GM12878 (cell line): ENCODE measurements around the gene DOCK9.

Experiments used
- CUX1 ChIP-seq: IDR thresholded peaks from 2 replicates; pipeline ENCODE4 v1.6.1; 2012; ENCODE audit warnings: improper control_type of control experiment, low read depth, low read length; ENCODE audit not compliant: insufficient replicate concordance
- FOXM1 ChIP-seq: IDR thresholded peaks from 2 replicates; pipeline ENCODE4 v1.6.1; 2012; ENCODE audit warnings: low read depth, mild to moderate bottlenecking, inconsistent platforms, low read length, moderate library complexity
- POLR2A ChIP-seq: IDR thresholded peaks from 2 replicates; pipeline ENCODE4 v1.6.1; 2011; ENCODE audit warnings: low read depth, mild to moderate bottlenecking, low read length
- POLR2AphosphoS5 ChIP-seq: IDR thresholded peaks from 2 replicates; pipeline ENCODE4 v1.6.1; 2011; ENCODE audit warnings: mild to moderate bottlenecking, low read length, inconsistent platforms
- RAD51 ChIP-seq: fragments of 450-650 bp; IDR thresholded peaks from 2 replicates; pipeline ENCODE4 v1.6.1; 2016; ENCODE audit warnings: moderate library complexity, mild to moderate bottlenecking, inconsistent platforms
- RBBP5 ChIP-seq: fragments of 200-600 bp; sonication (generic); conservative IDR thresholded peaks from 2 replicates; pipeline ENCODE4 v1.6.1; 2016
- ZNF207 ChIP-seq: fragments of 450-650 bp; IDR thresholded peaks from 2 replicates; pipeline ENCODE4 v1.6.1; 2014; ENCODE audit warnings: antibody characterized with exemption, mild to moderate bottlenecking, borderline replicate concordance
- TF ChIP-seq, protein P1 (sequence below), 3 experiments: IDR thresholded peaks in 2 of 3; conservative IDR thresholded peaks in 1 of 3; 2 replicates each; pipeline ENCODE4 v1.5.1; 2011; ENCODE audit warnings: low read depth in 3 of 3, low read length in 3 of 3, mild to moderate bottlenecking in 3 of 3, control low read depth in 2 of 3, moderate library complexity in 2 of 3, inconsistent platforms in 1 of 3, mixed read lengths in 1 of 3; ENCODE audit not compliant: control insufficient read depth in 2 of 3, insufficient read depth in 1 of 3; ENCODE audit errors: extremely low read depth in 1 of 3

DNA sequence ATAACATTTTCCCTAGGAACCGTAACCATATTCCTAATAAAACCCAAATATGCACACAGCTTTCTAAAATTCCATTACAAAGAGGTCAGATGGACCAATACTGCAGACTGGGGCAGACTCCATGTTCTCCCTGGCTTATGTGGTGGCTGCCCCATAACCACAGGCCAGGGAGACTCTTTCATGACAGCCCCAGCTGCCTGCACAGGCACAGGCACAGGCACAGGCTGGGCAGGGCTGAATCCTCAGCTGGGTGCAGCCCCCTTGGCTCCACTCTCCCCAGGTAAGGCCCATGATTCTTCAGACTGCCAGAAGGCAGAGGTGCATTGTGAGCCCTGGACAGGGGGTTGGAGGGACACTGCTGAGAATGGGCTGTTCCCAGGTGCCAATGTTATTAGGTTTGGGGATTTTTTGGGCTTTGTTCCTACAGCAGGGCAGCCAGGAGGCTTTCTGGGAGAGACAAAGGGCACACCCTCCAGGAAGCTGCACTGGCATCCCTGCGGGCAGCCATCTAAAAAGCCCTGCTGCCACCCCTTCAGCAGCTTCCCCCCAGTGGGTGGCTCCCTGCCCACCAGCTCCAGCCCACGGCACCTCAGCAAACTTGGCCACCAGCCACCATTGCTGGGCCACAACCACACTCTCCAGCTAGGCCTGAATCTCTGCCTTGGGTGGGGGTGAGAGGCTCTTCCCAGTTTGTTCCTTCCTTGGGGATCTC is 20.0 kb downstream of the DOCK9 start:
- no peak for TF ChIP-seq ZNF207
- TF ChIP-seq POLR2A: no peak
- no peak for TF ChIP-seq RBBP5
- TF ChIP-seq CUX1: no peak
- TF ChIP-seq FOXM1: no peak
- no peak for TF ChIP-seq RAD51
- TF ChIP-seq, protein P1, sequence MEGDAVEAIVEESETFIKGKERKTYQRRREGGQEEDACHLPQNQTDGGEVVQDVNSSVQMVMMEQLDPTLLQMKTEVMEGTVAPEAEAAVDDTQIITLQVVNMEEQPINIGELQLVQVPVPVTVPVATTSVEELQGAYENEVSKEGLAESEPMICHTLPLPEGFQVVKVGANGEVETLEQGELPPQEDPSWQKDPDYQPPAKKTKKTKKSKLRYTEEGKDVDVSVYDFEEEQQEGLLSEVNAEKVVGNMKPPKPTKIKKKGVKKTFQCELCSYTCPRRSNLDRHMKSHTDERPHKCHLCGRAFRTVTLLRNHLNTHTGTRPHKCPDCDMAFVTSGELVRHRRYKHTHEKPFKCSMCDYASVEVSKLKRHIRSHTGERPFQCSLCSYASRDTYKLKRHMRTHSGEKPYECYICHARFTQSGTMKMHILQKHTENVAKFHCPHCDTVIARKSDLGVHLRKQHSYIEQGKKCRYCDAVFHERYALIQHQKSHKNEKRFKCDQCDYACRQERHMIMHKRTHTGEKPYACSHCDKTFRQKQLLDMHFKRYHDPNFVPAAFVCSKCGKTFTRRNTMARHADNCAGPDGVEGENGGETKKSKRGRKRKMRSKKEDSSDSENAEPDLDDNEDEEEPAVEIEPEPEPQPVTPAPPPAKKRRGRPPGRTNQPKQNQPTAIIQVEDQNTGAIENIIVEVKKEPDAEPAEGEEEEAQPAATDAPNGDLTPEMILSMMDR (IDR thresholded peaks at IDR 0.05 in 2 of 3, conservative IDR thresholded peaks at IDR 0.05 in 1 of 3; ENCODE audit: control insufficient read depth in 2 of 3, extremely low read depth in 1 of 3, insufficient read depth in 1 of 3, low read depth in 3 of 3, low read length in 3 of 3): no peak
- TF ChIP-seq POLR2AphosphoS5: no peak
